Measurements from ENCODE around the gene SUGP2. TPM values are rescaled to one million over a fixed set of nuclear protein-coding genes. Genes with fewer than 3 reads are reported as not detected.

Gene SUGP2
- polyA plus RNA-seq, 1 donor from 2014 or later = 204 TPM

DNA sequence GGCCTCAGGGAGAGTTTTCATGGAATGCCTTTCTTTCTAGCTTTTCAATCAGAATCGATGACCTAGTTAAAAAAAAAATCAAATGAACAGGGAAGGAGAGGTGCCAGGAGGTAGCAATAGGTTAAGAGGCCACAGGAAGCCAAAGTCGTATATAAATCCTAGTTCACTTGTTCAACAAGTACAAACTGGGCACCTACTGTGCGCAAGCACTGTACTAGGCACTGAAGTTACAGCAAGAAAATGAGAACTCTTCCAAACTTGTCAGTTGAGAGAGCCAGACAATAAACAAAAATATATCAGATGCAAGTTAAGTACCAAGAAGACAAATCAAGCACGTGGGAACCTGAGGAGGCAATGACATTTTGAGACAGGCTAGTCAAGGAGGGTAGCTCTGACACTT lies 6.1 kb downstream of the SUGP2 start:
- H3K9me3 ChIP-seq (ENCODE audit: low read length) = no peaks in the 10 kb centered on the region
- H4K20me1 ChIP-seq (ENCODE audit: insufficient read depth) = peaks cover 3% of the 10 kb centered on the region
- TF ChIP-seq, protein P1, sequence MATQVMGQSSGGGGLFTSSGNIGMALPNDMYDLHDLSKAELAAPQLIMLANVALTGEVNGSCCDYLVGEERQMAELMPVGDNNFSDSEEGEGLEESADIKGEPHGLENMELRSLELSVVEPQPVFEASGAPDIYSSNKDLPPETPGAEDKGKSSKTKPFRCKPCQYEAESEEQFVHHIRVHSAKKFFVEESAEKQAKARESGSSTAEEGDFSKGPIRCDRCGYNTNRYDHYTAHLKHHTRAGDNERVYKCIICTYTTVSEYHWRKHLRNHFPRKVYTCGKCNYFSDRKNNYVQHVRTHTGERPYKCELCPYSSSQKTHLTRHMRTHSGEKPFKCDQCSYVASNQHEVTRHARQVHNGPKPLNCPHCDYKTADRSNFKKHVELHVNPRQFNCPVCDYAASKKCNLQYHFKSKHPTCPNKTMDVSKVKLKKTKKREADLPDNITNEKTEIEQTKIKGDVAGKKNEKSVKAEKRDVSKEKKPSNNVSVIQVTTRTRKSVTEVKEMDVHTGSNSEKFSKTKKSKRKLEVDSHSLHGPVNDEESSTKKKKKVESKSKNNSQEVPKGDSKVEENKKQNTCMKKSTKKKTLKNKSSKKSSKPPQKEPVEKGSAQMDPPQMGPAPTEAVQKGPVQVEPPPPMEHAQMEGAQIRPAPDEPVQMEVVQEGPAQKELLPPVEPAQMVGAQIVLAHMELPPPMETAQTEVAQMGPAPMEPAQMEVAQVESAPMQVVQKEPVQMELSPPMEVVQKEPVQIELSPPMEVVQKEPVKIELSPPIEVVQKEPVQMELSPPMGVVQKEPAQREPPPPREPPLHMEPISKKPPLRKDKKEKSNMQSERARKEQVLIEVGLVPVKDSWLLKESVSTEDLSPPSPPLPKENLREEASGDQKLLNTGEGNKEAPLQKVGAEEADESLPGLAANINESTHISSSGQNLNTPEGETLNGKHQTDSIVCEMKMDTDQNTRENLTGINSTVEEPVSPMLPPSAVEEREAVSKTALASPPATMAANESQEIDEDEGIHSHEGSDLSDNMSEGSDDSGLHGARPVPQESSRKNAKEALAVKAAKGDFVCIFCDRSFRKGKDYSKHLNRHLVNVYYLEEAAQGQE (IDR thresholded peaks at IDR 0.05; ENCODE audit: borderline replicate concordance) = no peak
- TF ChIP-seq MXI1 (conservative IDR thresholded peaks at IDR 0.05; ENCODE audit: poor library complexity, severe bottlenecking) (no peak), POLR2AphosphoS5 (IDR thresholded peaks at IDR 0.05) (no peak), RAD21 (conservative IDR thresholded peaks at IDR 0.05) (no peak), EP300 (conservative IDR thresholded peaks at IDR 0.05; ENCODE audit: poor library complexity, severe bottlenecking) (no peak), SMC3 (conservative IDR thresholded peaks at IDR 0.05; ENCODE audit: poor library complexity) (no peak), TAF1 (IDR thresholded peaks at IDR 0.05; ENCODE audit: low read depth) (no peak), EZH2 (IDR thresholded peaks at IDR 0.05; ENCODE audit: borderline replicate concordance, insufficient read depth, low read length, poor library complexity, severe bottlenecking) (no peak)
- TF ChIP-seq, protein P2, sequence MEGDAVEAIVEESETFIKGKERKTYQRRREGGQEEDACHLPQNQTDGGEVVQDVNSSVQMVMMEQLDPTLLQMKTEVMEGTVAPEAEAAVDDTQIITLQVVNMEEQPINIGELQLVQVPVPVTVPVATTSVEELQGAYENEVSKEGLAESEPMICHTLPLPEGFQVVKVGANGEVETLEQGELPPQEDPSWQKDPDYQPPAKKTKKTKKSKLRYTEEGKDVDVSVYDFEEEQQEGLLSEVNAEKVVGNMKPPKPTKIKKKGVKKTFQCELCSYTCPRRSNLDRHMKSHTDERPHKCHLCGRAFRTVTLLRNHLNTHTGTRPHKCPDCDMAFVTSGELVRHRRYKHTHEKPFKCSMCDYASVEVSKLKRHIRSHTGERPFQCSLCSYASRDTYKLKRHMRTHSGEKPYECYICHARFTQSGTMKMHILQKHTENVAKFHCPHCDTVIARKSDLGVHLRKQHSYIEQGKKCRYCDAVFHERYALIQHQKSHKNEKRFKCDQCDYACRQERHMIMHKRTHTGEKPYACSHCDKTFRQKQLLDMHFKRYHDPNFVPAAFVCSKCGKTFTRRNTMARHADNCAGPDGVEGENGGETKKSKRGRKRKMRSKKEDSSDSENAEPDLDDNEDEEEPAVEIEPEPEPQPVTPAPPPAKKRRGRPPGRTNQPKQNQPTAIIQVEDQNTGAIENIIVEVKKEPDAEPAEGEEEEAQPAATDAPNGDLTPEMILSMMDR (IDR thresholded peaks at IDR 0.05; ENCODE audit: poor library complexity, severe bottlenecking) = no peak
- H3F3A ChIP-seq (ENCODE audit: insufficient read depth, low read length, poor library complexity, severe bottlenecking) = no peaks in the 10 kb centered on the region
- no peak overlapping the region for H3K4me2 ChIP-seq (ENCODE audit: low read length)
- H3K27ac ChIP-seq (ENCODE audit: low read length) = no peak overlapping the region
- H3K27me3 ChIP-seq (ENCODE audit: insufficient read depth, low read depth, low read length) = no peaks in the 10 kb centered on the region
- peaks cover 9% of the 10 kb centered on the region for H3K36me3 ChIP-seq (ENCODE audit: insufficient read depth, low read length)
- no peak overlapping the region for H3K4me3 ChIP-seq (ENCODE audit: low read length)
- H2AFZ ChIP-seq (ENCODE audit: low read depth, low read length) = no peak overlapping the region
- H3K9me2 ChIP-seq (ENCODE audit: insufficient read depth, low read length) = no peaks in the 10 kb centered on the region
- H3K79me2 ChIP-seq (replicated peaks; ENCODE audit: insufficient read depth, low read length) = peaks cover 31% of the 10 kb centered on the region
- H3K9ac ChIP-seq (ENCODE audit: low read length) = no peak overlapping the region

DNA sequence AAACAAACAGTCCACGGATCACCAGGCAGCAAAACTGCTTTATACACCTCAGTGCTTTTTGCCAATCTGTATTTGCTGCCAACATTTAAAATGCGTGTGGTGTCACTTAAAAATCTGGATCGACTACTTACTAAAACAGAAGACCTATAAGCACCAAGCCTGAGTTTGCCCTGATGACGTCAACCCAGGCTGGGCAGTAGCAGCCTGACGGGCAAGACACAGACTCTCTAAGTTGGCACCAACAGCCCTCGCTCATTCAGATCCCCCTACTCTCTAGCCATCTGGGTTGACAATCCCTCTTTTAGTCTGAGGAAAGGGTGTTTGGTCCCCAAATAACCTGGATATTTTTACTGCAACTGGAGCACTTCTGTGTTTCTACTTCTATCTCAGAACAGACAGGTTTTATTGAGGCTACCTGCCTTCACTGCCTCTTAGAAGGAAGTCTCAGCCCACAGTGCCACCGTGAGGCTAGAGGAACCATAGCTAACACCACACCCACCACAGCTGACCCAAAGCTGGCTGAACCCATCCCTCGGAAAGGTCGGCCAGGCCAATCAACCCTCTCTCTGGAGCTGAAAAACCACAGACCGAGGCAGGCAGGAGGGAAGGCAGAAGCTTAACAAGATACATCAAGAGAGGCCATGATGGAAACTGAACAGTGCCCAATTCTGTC lies 6.9 kb downstream of the SUGP2 start:
- H3K27ac ChIP-seq (ENCODE audit: low read length) = no peak overlapping the region

More for the DNA sequence above, 6.9 kb downstream of the SUGP2 start:
- H3K36me3 ChIP-seq (ENCODE audit: insufficient read depth, low read length) = peaks cover 9% of the 10 kb centered on the region
- no peaks in the 10 kb centered on the region for H3K9me2 ChIP-seq (ENCODE audit: insufficient read depth, low read length)
- H2AFZ ChIP-seq (ENCODE audit: low read depth, low read length) = no peak overlapping the region
- H3K4me2 ChIP-seq (ENCODE audit: low read length) = no peak overlapping the region
- H4K20me1 ChIP-seq (ENCODE audit: insufficient read depth) = peaks cover 3% of the 10 kb centered on the region
- no peaks in the 10 kb centered on the region for H3K9me3 ChIP-seq (ENCODE audit: low read length)
- H3F3A ChIP-seq (ENCODE audit: insufficient read depth, low read length, poor library complexity, severe bottlenecking) = no peaks in the 10 kb centered on the region
- H3K9ac ChIP-seq (ENCODE audit: low read length) = no peak overlapping the region
- H3K79me2 ChIP-seq (replicated peaks; ENCODE audit: insufficient read depth, low read length) = peaks cover 29% of the 10 kb centered on the region
- no peak overlapping the region for H3K4me3 ChIP-seq (ENCODE audit: low read length)
- TF ChIP-seq SMC3 (conservative IDR thresholded peaks at IDR 0.05; ENCODE audit: poor library complexity) (no peak), EZH2 (IDR thresholded peaks at IDR 0.05; ENCODE audit: borderline replicate concordance, insufficient read depth, low read length, poor library complexity, severe bottlenecking) (no peak), RAD21 (conservative IDR thresholded peaks at IDR 0.05) (peak; percentile 11)
- H3K27me3 ChIP-seq (ENCODE audit: insufficient read depth, low read depth, low read length) = no peaks in the 10 kb centered on the region

Measured in neural cell (in vitro differentiated cells).